Fibroblast of the aortic adventitia (primary cell): ENCODE results near the gene VPS35L. TPM values are rescaled to one million over a fixed set of nuclear protein-coding genes. Genes with fewer than 3 reads are reported as not detected.

Experiments used
- DNase-seq: peaks from one replicate; pipeline ENCODE4 v3.0.0-alpha.2; 2010; ENCODE audit warnings: low read depth
- H3K4me3 ChIP-seq: 2 replicates; pipeline ENCODE4 v1.5.1; 2011; ENCODE audit warnings: low read depth, mild to moderate bottlenecking, control low read depth, low read length, moderate library complexity
- CTCF ChIP-seq: IDR thresholded peaks from 2 replicates; pipeline ENCODE4 v1.5.1; 2011; ENCODE audit warnings: mild to moderate bottlenecking, low read length, control low read depth, inconsistent platforms; ENCODE audit not compliant: insufficient read depth
- total RNA-seq: library from RNA; depleted of rRNA; stranded (reverse); fragments of >200 nt; gene quantifications from 2 replicates; pipeline ENCODE4 v1.2.3, GENCODE V29; 2012; ENCODE audit warnings: low replicate concordance

Gene VPS35L
- total RNA-seq = 67.1 and 67.7 TPM in 2 replicates

- DNase-seq = peak; percentile 99
- peak within 1 kb of the TSS; percentile 87 for H3K4me3 ChIP-seq
- peak; percentile 72 for TF ChIP-seq CTCF
Observed at GRCh38 chr16:19555186-19555937, at the start of gene VPS35L. Gene VPS35L (plus strand): TSS chr16:19555703. CDS start chr16:19555730, 27 bp downstream.

GRCh38 chr16:19506965-19507364, 48.5 kb upstream of the VPS35L start:
- no peak for TF ChIP-seq CTCF
- no peak for DNase-seq
- H3K4me3 ChIP-seq = no peak overlapping the region

- no peak for TF ChIP-seq CTCF
- H3K4me3 ChIP-seq = no peak overlapping the region
- DNase-seq = no peak
Observed at GRCh38 chr16:19507867-19508266, 47.6 kb upstream of the VPS35L start.

GRCh38 chr16:19512297-19512696, 43.2 kb upstream of the VPS35L start:
- no peak overlapping the region for H3K4me3 ChIP-seq
- no peak for DNase-seq
- no peak for TF ChIP-seq CTCF

- no peak for DNase-seq
- H3K4me3 ChIP-seq = no peak overlapping the region
- TF ChIP-seq CTCF = no peak
Observed at GRCh38 chr16:19513377-19514053, 42.0 kb upstream of the VPS35L start.

- no peak overlapping the region for H3K4me3 ChIP-seq
- no peak for TF ChIP-seq CTCF
- DNase-seq = no peak
Observed at GRCh38 chr16:19515757-19516156, 39.7 kb upstream of the VPS35L start.
